Osteoblast (primary cell): ENCODE measurements around the gene CLUH. TPM values are rescaled to one million over a fixed set of nuclear protein-coding genes. Genes with fewer than 3 reads are reported as not detected.

Experiments
- DNase-seq: peaks from one replicate; pipeline ENCODE4 v3.0.0; 2011; ENCODE audit warnings: low spot score, mixed read lengths; ENCODE audit not compliant: insufficient read length; ENCODE audit errors: missing footprints
- H2AFZ ChIP-seq: 2 replicates; pipeline ENCODE4 v1.6.0; 2011; ENCODE audit warnings: mild to moderate bottlenecking, low read length
- H3K27ac ChIP-seq: 2 replicates; pipeline ENCODE4 v1.5.1; 2011; ENCODE audit warnings: mild to moderate bottlenecking, low read depth, low read length, moderate library complexity
- H3K27me3 ChIP-seq: 2 replicates; pipeline ENCODE4 v1.6.0; 2012; ENCODE audit warnings: mild to moderate bottlenecking, control low read depth, inconsistent platforms, low read length, moderate library complexity; ENCODE audit not compliant: insufficient read depth
- H3K36me3 ChIP-seq: 2 replicates; pipeline ENCODE4 v1.5.1; 2011; ENCODE audit warnings: mild to moderate bottlenecking, low read length, control low read depth, moderate library complexity; ENCODE audit not compliant: insufficient read depth
- H3K4me1 ChIP-seq: 2 replicates; pipeline ENCODE4 v1.5.1; 2011; ENCODE audit warnings: mild to moderate bottlenecking, low read length, control low read depth, moderate library complexity; ENCODE audit not compliant: insufficient read depth
- H3K4me2 ChIP-seq: 2 replicates; pipeline ENCODE4 v1.6.0; 2011; ENCODE audit warnings: mild to moderate bottlenecking, low read length; ENCODE audit not compliant: insufficient read depth
- H3K4me3 ChIP-seq: fragments of 200-600 bp; sonication (generic); 3 replicates; pipeline ENCODE4 v1.5.1; 2012; ENCODE audit warnings: mild to moderate bottlenecking, low read length, inconsistent platforms; ENCODE audit not compliant: insufficient read depth
- H3K79me2 ChIP-seq: 2 replicates; pipeline ENCODE4 v1.6.0; 2012; ENCODE audit warnings: mild to moderate bottlenecking, low read length, control low read depth, inconsistent platforms; ENCODE audit not compliant: insufficient read depth
- H3K9me3 ChIP-seq: 2 replicates; pipeline ENCODE4 v1.5.1; 2011; ENCODE audit warnings: low read depth, low read length, control low read depth
- H4K20me1 ChIP-seq: 2 replicates; pipeline ENCODE4 v1.6.0; 2012; ENCODE audit warnings: mild to moderate bottlenecking, low read length, control low read depth; ENCODE audit not compliant: insufficient read depth
- CTCF ChIP-seq: IDR thresholded peaks from 2 replicates; pipeline ENCODE4 v1.5.1; 2011; ENCODE audit warnings: mild to moderate bottlenecking, low read depth, low read length, moderate library complexity; ENCODE audit errors: extremely low read depth
- total RNA-seq: library from RNA; depleted of rRNA; stranded (reverse); fragments of >200 nt; gene quantifications from 2 replicates; pipeline ENCODE4 v1.2.3, GENCODE V29; 2012

CLUH gene
- total RNA-seq: 36.2 and 41.6 TPM in 2 replicates

GRCh38 chr17:2711608-2712299 is at the start of gene CLUH:
TSS of gene CLUH (minus strand) at chr17:2711764. CDS start at chr17:2711661, 103 bp downstream.
- H3K4me3 ChIP-seq: peak within 1 kb of the TSS; percentile 87
- H3K27me3 ChIP-seq: no peaks in the 10 kb centered on the region
- H3K36me3 ChIP-seq: no peaks in the 10 kb centered on the region
- peak; percentile 100 for DNase-seq
- H2AFZ ChIP-seq: peak within 1 kb of the TSS; percentile 97
- no peak for TF ChIP-seq CTCF
- peaks cover 42% of the 10 kb centered on the region for H3K4me1 ChIP-seq
- peaks cover 38% of the 10 kb centered on the region for H4K20me1 ChIP-seq
- H3K79me2 ChIP-seq: peaks cover 48% of the 10 kb centered on the region
- peak within 1 kb of the TSS; percentile 60 for H3K27ac ChIP-seq
- H3K9me3 ChIP-seq: no peaks in the 10 kb centered on the region
- H3K4me2 ChIP-seq: peak within 1 kb of the TSS; percentile 98

- no peak for TF ChIP-seq CTCF
- H2AFZ ChIP-seq: no peak overlapping the region
- H3K4me1 ChIP-seq: no peaks in the 10 kb centered on the region
- H3K9me3 ChIP-seq: no peaks in the 10 kb centered on the region
- H3K4me2 ChIP-seq: no peak overlapping the region
- H3K27me3 ChIP-seq: peaks cover 20% of the 10 kb centered on the region
- H3K36me3 ChIP-seq: no peaks in the 10 kb centered on the region
- DNase-seq: peak; percentile 37
- no peak overlapping the region for H3K4me3 ChIP-seq
- H4K20me1 ChIP-seq: no peaks in the 10 kb centered on the region
- no peaks in the 10 kb centered on the region for H3K79me2 ChIP-seq
- no peak overlapping the region for H3K27ac ChIP-seq
Measured at GRCh38 chr17:2758870-2759269, 47.3 kb upstream of the CLUH start.

GRCh38 chr17:2755891-2756724 is 44.5 kb upstream of the CLUH start:
- Histone ChIP-seq H3K4me2 (no peak overlapping the region), H3K4me3 (no peak overlapping the region), H3K36me3 (no peaks in the 10 kb centered on the region), H3K79me2 (no peaks in the 10 kb centered on the region), H2AFZ (no peak overlapping the region), H3K27ac (no peak overlapping the region), H3K9me3 (no peaks in the 10 kb centered on the region), H4K20me1 (no peaks in the 10 kb centered on the region), H3K4me1 (no peaks in the 10 kb centered on the region), H3K27me3 (peaks cover 14% of the 10 kb centered on the region)
- TF ChIP-seq CTCF: no peak
- DNase-seq: peak; percentile 83

- H3K4me2 ChIP-seq: no peak overlapping the region
- no peak overlapping the region for H3K4me3 ChIP-seq
- H3K4me1 ChIP-seq: no peaks in the 10 kb centered on the region
- H3K9me3 ChIP-seq: no peaks in the 10 kb centered on the region
- H2AFZ ChIP-seq: no peak overlapping the region
- H3K27ac ChIP-seq: no peak overlapping the region
- TF ChIP-seq CTCF: no peak
- no peaks in the 10 kb centered on the region for H4K20me1 ChIP-seq
- no peaks in the 10 kb centered on the region for H3K79me2 ChIP-seq
- peak; percentile 73 for DNase-seq
- no peaks in the 10 kb centered on the region for H3K36me3 ChIP-seq
- peaks cover 36% of the 10 kb centered on the region for H3K27me3 ChIP-seq
Measured at GRCh38 chr17:2751491-2751890, 39.9 kb upstream of the CLUH start.
